Measurements from ENCODE around the gene TRIM13.
"Not testable (repeated sequence)": the region's sequence is repeated elsewhere in the genome, so short reads cannot be mapped to it uniquely, and the experiment has no call there.

Gene TRIM13, protein sequence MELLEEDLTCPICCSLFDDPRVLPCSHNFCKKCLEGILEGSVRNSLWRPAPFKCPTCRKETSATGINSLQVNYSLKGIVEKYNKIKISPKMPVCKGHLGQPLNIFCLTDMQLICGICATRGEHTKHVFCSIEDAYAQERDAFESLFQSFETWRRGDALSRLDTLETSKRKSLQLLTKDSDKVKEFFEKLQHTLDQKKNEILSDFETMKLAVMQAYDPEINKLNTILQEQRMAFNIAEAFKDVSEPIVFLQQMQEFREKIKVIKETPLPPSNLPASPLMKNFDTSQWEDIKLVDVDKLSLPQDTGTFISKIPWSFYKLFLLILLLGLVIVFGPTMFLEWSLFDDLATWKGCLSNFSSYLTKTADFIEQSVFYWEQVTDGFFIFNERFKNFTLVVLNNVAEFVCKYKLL

DNA sequence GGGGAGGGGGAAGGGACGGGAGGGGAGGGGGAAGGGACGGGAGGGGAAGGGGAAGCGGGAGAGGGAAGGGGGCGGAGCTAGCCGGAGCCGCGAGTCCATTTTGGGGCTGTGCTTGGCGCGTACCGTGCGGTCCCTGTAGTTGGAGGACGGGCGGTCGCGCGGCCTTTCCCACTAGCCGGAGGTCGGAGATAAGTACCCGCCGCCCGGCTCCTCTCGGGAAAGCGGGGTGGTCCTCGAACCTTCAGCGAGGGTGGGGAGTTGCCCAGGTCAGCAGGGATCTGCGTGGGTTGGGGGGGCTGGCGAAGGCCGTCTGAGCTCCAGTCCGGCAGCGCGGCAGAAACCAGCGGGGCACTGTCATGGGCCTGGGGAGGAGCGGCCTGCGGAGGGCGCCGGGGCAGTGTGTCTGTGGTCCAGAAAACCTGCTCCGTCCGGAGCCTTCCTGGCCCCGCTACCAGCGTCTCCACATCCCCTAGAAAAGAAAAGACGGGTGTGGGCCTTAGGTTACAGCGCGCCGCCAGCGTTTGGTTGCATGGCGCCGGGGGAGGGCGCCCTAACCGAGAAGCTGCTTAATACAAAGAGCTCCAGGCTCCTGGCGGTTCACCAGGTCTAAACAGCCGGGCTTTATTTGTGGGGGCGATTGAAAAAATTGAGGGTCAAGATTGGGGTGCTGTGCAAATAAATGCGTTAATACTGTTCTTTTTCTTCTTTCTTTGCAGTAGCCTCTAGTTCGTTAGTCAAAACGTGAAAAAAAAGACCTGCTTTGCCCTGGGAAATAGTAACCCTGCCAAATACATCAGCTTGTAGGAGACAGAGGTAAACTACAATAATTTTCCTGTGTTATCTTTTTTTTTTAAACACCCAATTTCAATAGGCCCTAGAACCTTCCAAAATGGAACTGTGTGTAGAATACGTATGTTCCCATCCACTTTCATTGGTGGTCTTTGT lies at the start of gene TRIM13:
TSS of gene TRIM13 (plus strand) at position 92 of the 945 bp plus-strand sequence. CDS start 14,899 bp downstream, outside the sequence.
- peak; percentile 51 for DNase-seq

DNA sequence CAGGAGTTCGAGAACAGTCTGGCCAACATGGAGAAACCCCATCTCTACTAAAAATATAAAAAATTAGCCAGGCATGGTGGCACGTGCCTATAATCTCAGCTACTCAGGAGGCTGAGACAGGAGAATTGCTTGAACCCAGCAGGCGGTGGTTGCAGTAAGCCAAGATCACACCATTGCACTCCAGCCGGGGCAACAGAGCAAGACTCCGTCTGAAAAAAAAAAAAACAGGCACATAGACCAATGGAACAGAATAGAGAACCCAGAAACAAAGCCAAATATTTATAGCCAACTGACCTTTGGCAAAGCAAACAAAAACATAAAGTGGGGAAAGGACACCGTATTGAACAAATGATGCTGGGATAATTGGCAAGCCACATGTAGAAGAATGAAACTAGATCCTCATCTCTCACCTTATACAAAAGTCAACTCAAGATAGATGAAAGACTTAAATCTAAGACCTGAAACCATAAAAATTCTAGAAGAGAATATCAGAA lies 48.0 kb upstream of the TRIM13 start:
- not testable (repeated sequence) for DNase-seq

DNA sequence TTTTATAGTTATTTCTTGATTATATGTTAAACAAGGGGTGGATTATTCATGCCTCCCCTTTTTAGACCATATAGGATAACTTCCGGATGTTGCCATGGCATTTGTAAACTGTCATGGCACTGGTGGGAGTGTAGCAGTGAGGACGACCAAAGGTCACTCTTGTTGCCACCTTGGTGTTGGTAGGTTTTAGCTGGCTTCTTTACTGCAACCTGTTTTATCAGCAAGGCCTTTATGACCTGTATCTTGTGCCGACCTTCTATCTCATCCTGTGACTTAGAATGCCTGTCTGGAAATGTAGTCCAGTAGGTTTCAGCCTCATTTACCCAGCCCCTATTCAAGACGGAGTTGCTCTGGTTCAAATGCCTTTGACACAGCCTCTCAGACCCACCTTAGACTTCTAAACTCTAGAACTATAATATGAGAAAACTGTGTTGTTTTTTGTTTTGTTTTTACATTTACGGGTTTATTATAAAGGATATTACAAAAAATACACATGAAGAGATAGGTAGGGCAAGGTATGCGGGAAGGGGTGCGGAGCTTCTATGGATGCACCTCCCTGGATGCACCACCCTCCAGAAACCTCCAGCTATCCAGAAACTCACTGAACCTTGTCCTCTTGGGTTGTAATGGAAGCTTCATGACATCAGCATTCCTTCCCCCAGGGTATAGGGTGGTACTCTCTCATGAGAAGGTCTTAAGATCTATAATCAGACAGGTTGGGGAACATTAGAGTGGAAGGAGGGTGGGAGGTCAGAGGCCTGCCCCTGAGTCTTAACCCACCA lies 44.9 kb upstream of the TRIM13 start:
- DNase-seq = no peak

DNA sequence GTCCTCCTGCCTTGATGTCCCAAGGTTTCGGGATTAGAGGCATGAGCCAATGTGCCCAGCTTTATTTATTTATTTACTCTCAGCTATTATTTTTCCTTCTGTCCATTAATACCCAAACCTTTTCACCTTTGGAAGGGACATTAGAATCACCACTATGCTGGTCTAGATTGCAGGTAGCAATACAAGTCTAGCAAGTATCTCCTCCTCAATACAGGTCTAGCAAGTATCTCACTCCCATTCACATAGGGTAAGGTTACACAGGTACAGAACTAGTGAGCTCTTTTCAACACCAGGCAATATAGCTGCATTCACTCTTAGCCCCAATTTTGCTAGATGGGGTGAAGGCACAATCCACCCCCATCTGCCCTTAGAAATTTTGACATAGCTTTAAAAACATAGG lies 43.3 kb upstream of the TRIM13 start:
- DNase-seq = no peak

GRCh38 chr13:49954674-49955455 lies 42.0 kb upstream of the TRIM13 start:
- no peak for DNase-seq

GRCh38 chr13:49956131-49956530 lies 40.7 kb upstream of the TRIM13 start:
- no peak for DNase-seq

DNA sequence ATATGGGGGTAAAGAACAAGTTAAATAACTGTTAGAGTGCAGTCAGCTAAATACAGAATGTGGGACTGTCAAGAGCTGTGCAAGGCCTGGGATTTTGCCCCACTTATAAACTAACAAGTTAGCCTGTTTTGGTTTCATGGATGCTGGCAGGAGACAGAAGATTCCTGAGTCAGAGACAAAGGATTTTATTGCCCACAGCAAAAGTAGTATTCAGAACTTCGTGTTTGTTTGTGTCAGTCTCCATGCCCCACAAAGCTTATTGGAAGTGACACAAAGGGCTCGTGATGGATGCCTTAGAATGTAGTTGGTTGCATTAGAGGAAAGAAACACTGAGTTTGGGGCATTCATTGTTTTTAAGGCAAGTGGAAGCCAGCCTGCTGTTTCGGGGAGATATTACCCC lies 38.5 kb upstream of the TRIM13 start:
- DNase-seq = no peak

GRCh38 chr13:49967456-49967855 lies 29.4 kb upstream of the TRIM13 start:
- no peak for DNase-seq

DNA sequence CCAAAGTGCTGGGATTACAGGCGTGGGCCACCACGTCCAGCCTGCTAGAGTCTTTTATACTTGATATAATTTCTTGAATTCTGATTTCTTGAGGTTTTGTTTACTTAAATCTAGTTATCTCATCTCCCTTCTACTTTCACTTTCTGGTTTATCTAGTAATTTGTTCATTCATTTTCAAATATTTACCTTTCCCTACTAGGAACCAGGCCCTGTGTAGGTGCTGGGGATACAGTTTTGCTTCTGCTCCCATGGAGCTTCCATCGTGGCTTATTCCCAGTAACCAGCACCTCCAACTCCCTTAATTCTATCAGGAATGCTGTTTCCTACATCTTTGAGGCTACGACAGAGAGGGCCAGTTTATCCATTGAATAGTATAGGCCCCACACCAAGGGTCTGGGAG lies 24.1 kb upstream of the TRIM13 start:
- no peak for DNase-seq

DNA sequence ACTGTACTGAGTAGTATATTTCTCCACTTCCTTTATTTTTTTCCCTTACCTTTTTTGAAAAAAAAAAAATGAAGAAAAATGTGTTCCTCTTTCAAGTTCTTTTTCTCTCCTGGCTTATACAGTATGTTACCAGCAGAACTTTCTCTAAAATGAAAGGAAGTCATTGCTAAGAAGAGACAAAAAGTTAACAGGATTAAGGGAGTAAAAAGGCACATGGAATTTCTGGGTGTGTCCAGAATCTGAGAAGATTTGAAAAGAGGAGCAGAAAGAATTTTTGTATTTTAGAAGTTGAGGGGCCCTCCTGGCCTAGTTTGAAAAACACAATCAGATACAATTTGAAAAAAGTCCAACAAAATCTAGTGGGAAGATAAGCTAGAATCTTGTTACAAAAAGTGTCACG lies 21.0 kb upstream of the TRIM13 start:
- DNase-seq = no peak

DNA sequence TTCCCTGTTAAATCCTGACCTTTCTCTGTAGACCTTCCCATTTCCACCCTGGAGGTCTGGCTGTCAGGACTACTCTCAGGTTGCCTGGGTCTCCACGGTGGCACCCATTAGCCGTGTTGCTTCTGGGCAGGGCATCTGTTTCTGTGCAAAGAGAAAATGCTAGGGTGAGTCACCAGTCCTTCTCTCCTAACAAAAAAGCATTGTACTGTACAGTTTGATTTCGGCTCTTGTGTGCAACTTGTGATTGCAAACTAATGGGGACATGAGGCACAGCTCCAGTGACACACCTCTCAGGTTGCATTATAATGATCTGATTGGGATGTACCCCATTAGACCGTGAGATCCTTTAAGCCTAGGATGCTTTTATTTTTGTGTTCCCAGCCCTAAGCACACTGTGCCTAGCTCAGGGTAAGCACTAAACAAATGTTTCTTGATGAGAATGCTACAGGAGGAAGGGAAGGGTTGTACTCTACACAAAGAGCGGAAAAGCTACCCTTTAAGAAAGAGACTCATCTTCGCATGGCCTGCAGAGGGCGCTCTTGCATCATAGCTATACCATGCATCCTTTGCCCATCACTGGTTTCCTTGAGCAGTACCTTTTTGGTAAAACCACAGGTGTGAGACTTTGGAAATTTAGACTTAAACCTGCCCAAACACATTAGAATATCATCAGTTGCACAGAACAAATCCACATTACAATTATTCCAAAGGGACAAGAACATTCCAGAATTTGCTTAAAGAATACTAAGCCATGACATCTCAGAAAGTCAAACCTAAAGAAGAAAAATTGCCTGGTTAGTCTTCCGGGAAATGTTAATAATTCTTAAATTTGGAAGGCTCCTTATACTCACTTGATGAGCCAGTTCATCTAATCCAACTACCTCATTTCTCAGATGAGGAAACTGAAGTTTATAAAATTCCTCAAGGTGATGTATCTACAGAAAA lies 20.3 kb upstream of the TRIM13 start:
- peak; percentile 17 for DNase-seq

DNA sequence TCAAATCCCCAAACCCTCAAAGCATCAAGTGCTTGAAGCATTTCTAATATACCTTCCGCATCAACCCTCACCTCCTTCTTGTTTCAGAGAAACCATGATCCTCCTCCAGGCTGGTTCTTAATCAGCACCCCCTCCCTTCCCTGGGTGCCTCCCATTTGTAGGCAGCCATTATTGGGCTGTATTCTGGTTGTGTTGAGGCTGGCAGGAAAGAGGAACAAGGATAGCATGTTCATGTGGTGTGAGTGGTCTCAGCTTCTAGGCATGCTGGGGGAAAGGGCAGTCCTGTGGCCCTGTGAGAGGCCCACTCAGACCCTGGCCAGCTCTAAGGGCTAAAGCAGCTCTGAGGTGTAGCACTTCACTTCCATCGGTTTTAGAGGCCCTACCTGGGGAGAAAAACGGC lies 18.9 kb upstream of the TRIM13 start:
- no peak for DNase-seq

- DNase-seq = no peak
Observed at GRCh38 chr13:49980266-49980665, 16.6 kb upstream of the TRIM13 start.

GRCh38 chr13:49985129-49985528 lies 11.7 kb upstream of the TRIM13 start:
- DNase-seq = no peak

- DNase-seq = no peak
Observed at GRCh38 chr13:49986471-49986870, 10.4 kb upstream of the TRIM13 start.

DNA sequence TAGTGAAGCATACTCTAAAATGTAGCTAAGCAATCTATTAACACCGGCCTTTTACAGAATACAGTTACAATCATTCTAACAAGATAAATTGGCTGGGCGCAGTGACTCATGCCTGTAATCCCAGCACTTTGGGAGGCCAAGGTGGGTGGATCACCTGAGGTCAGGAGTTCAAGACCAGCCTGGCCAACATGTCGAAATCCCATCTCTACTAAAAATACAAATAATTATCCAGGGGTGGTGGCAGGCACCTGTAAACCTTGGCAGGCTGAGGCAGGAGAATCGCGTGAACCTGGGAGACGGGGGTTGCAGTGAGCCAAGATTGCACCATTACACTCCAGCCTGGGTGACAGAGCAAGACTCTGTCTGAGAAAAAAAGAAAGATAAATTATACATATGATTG lies 6.2 kb upstream of the TRIM13 start:
- DNase-seq = not testable (repeated sequence)

- no peak for DNase-seq
Observed at GRCh38 chr13:49993111-49993510, 3.7 kb upstream of the TRIM13 start.

- DNase-seq = no peak
Observed at GRCh38 chr13:49993666-49994065, 3.2 kb upstream of the TRIM13 start.

DNA sequence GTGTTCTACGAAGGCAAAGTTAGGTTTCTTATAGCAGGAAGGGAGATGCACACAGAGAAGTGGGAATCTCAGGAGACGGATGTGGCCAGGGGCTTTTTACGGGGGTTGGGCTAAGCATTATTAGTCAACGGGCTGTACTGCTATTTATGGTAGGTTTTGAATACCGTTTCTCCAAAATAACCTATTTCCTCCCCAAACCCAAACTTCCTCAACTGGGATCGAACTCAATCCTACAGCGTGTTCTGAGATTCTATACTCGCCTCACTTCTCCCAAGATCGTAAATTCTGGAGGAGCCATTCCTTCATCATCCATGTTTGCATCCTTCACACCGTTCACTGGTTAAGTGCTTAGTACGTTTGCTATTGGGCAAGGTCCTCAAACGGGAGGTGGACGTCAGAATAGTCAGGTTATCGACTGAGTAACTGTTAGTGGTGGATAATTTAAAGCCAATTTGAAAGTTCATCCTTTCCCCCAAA lies 1.2 kb upstream of the TRIM13 start:
- no peak for DNase-seq

- DNase-seq = peak; percentile 51
Observed at GRCh38 chr13:49996161-49996915, 504 bp upstream of the TRIM13 start.
